GM23248 (cell line): ENCODE results near the gene FARS2. TPM values are rescaled to one million over a fixed set of nuclear protein-coding genes. Genes with fewer than 3 reads are reported as not detected.

ENCODE experiments used
- DNase-seq: peaks from one replicate; pipeline ENCODE4 v3.0.0-alpha.2; 2015
- H2AFZ ChIP-seq: fragments of 200-600 bp; sonication (generic); 2 replicates; pipeline ENCODE4 v1.6.1; 2016; ENCODE audit warnings: antibody characterized with exemption
- H3F3A ChIP-seq: fragments of 200-600 bp; sonication (generic); 2 replicates; pipeline ENCODE4 v1.6.1; 2016; ENCODE audit warnings: mild to moderate bottlenecking, antibody characterized with exemption, mixed run types; ENCODE audit not compliant: insufficient read depth
- H3K27ac ChIP-seq: fragments of 200-600 bp; sonication (generic); 2 replicates; pipeline ENCODE4 v1.5.1; 2016; ENCODE audit warnings: mild to moderate bottlenecking
- H3K27me3 ChIP-seq: fragments of 200-600 bp; sonication (generic); replicated peaks from 2 replicates; pipeline ENCODE4 v1.6.1; 2016; ENCODE audit warnings: mild to moderate bottlenecking; ENCODE audit not compliant: insufficient read depth
- H3K36me3 ChIP-seq: fragments of 200-600 bp; sonication (generic); 2 replicates; pipeline ENCODE4 v1.6.1; 2016; ENCODE audit warnings: low read depth, mild to moderate bottlenecking
- H3K4me1 ChIP-seq: fragments of 200-600 bp; sonication (generic); 2 replicates; pipeline ENCODE4 v1.6.1; 2016; ENCODE audit warnings: mild to moderate bottlenecking; ENCODE audit not compliant: insufficient read depth
- H3K4me2 ChIP-seq: fragments of 200-600 bp; sonication (generic); one replicate; pipeline ENCODE4 v1.6.1; 2016; ENCODE audit warnings: mild to moderate bottlenecking; ENCODE audit not compliant: unreplicated experiment
- H3K4me3 ChIP-seq: fragments of 200-600 bp; sonication (generic); 2 replicates; pipeline ENCODE4 v1.5.1; 2016; ENCODE audit warnings: mild to moderate bottlenecking
- H3K79me2 ChIP-seq: fragments of 200-600 bp; sonication (generic); 2 replicates; pipeline ENCODE4 v1.6.1; 2016; ENCODE audit warnings: mild to moderate bottlenecking; ENCODE audit not compliant: insufficient read depth
- H3K9ac ChIP-seq: fragments of 200-600 bp; sonication (generic); 2 replicates; pipeline ENCODE4 v1.6.1; 2016; ENCODE audit warnings: mild to moderate bottlenecking
- H3K9me2 ChIP-seq: fragments of 200-600 bp; sonication (generic); 2 replicates; pipeline ENCODE4 v1.6.1; 2016; ENCODE audit warnings: mixed run types, mild to moderate bottlenecking, moderate library complexity; ENCODE audit not compliant: insufficient read depth
- H3K9me3 ChIP-seq: fragments of 200-600 bp; sonication (generic); one replicate; pipeline ENCODE4 v1.6.1; 2017; ENCODE audit warnings: low read depth
- H4K20me1 ChIP-seq: fragments of 200-600 bp; sonication (generic); 2 replicates; pipeline ENCODE4 v1.6.0; 2016; ENCODE audit not compliant: insufficient read depth
- EZH2 ChIP-seq: fragments of 200-600 bp; sonication (generic); IDR thresholded peaks from 2 replicates; pipeline ENCODE4 v1.6.1; 2018; ENCODE audit warnings: antibody characterized with exemption, mild to moderate bottlenecking; ENCODE audit not compliant: insufficient read depth, poor library complexity, severe bottlenecking
- EZH2phosphoT487 ChIP-seq: fragments of 200-600 bp; sonication (generic); IDR thresholded peaks from 2 replicates; pipeline ENCODE4 v1.6.1; 2018; ENCODE audit warnings: antibody characterized with exemption, moderate library complexity, mild to moderate bottlenecking, low read depth; ENCODE audit not compliant: insufficient read depth
- WGBS, 2 experiments: methylation state at CpG; one replicate each; pipeline ENCODE4 v1.1.6; 2015 to 2017; ENCODE audit warnings: low lambda C conversion rate in 2 of 2, low coverage in 1 of 2; ENCODE audit errors: missing lambda C conversion rate in 2 of 2; 5-methylcytosine and 5-hydroxymethylcytosine counted together
- in situ Hi-C: fragments of 300-500 bp; cut with MboI; formaldehyde crosslinking; loops from 2 replicates; pipeline ENCODE4 v1.15.0; 2020
- polyA plus RNA-seq: library from polyadenylated mRNA; unstranded; fragments of >200 nt; fragmentation: Nextera tagmentation; extraction: Ambion mirVana; gene quantifications from 2 replicates; pipeline ENCODE4 v1.2.1, GENCODE V29; 2016
- total RNA-seq: library from RNA; depleted of rRNA; stranded (reverse); fragments of >200 nt; shearing (Covaris generic); gene quantifications from 2 replicates; pipeline ENCODE4 v1.2.3, GENCODE V29; 2014

The FARS2 gene
- total and polyA plus RNA-seq, 2 experiments from 2014 or later, result 15.1 to 16.5 TPM

DNA sequence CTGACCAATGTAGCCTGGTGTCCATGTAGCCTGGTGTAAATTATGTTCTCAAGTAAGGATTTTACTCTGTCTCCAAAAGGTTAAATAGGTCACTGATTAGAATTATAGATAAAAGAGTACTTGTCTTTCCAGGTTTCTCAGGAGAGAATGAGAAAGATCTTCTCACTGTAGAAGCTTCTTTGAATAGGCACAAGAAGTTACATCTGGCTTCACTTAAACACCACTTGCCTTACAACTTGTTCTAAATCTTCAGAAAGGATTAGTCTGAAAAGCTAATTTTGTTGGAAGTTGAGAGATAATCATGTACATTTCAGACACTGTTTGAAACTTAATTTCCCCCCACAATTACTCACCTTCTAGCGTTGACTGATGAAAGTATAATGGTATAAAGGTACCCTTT is 275.3 kb downstream of the FARS2 start:
- TF ChIP-seq EZH2phosphoT487 (no peak), EZH2 (no peak)
- DNase-seq, result peak; percentile 6
- Histone ChIP-seq H3K4me1 (peaks cover 34% of the 10 kb centered on the region), H3K4me3 (no peak overlapping the region), H3K9me3 (no peaks in the 10 kb centered on the region), H3K27me3 (no peaks in the 10 kb centered on the region), H3F3A (peaks cover 11% of the 10 kb centered on the region; the same call in 1 of the 2 replicates), H2AFZ (no peak overlapping the region), H3K36me3 (no peaks in the 10 kb centered on the region), H3K9me2 (no peaks in the 10 kb centered on the region), H3K27ac (no peak overlapping the region), H3K79me2 (no peaks in the 10 kb centered on the region), H3K9ac (no peak overlapping the region), H4K20me1 (no peaks in the 10 kb centered on the region), H3K4me2 (no peak overlapping the region)
- 0 to 7% methylated on average over 1 of the region's 1 CpG for WGBS, 2 experiments
- in situ Hi-C loops, result no loop called here

DNA sequence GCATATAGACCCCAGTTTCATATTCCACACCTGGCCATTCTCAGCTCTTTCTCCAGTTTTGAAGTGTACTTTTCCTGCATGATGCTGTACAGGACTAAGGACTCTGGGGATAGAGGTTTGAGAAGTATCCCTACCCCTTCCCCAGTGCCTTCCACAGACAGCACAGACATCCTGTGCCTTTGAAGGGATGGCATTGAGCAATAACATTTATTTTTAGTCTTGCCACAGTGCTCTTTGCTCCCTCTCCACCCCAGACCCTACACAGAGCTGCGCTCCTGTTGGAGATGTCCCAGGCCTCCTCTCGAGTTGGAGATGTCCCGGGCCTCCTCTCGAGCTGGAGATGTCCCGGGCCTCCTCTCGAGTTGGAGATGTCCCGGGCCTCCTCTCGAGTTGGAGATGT is 275.8 kb downstream of the FARS2 start:
- H3K79me2 ChIP-seq, result no peaks in the 10 kb centered on the region
- 81 to 82% methylated on average over 5 to 8 of the region's 8 CpGs for whole genome bisulfite sequencing, 2 experiments
- H4K20me1 ChIP-seq, result no peaks in the 10 kb centered on the region
- TF ChIP-seq EZH2 (no peak), EZH2phosphoT487 (no peak)
- H3K9me3 ChIP-seq, result no peaks in the 10 kb centered on the region
- peaks cover 34% of the 10 kb centered on the region for H3K4me1 ChIP-seq
- H3K36me3 ChIP-seq, result no peaks in the 10 kb centered on the region
- in situ Hi-C loops, result no loop called here
- no peak overlapping the region for H3K4me3 ChIP-seq
- no peak overlapping the region for H2AFZ ChIP-seq
- DNase-seq, result no peak
- H3K27me3 ChIP-seq, result no peaks in the 10 kb centered on the region
- no peak overlapping the region for H3K4me2 ChIP-seq
- H3K9me2 ChIP-seq, result no peaks in the 10 kb centered on the region
- peaks cover 11% of the 10 kb centered on the region; the same call in 1 of the 2 replicates for H3F3A ChIP-seq
- H3K9ac ChIP-seq, result no peak overlapping the region
- H3K27ac ChIP-seq, result no peak overlapping the region

DNA sequence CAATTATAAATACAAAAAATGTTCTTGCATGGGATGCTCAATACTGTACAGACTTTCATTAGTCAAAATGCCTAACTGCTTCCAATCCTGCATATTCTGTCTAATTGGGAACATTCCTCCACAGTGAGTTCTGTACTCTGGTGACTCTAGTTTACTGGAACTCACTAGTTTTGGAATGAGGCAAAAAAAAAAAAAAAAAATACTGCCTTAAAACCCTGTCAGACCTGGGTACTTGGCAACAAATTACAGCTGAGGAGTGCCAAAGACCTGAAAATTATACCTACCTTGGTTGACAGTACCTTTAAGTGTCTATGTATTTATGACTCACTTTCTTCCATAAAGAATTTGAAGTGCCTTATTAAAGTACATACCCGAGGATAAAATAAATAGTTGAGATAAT is 276.7 kb downstream of the FARS2 start:
- Histone ChIP-seq H2AFZ (peak overlapping the region; percentile 57; the same call in 1 of the 2 replicates), H3K9me2 (no peaks in the 10 kb centered on the region), H3K27me3 (no peaks in the 10 kb centered on the region), H3K4me1 (peaks cover 34% of the 10 kb centered on the region), H3K27ac (peak overlapping the region; percentile 61), H3K4me2 (peak overlapping the region; percentile 79), H3K9me3 (no peaks in the 10 kb centered on the region), H3K4me3 (peak overlapping the region; percentile 10; the same call in 1 of the 2 replicates), H4K20me1 (no peaks in the 10 kb centered on the region), H3K79me2 (no peaks in the 10 kb centered on the region), H3F3A (peaks cover 11% of the 10 kb centered on the region; the same call in 1 of the 2 replicates), H3K36me3 (no peaks in the 10 kb centered on the region), H3K9ac (peak overlapping the region; percentile 49; the same call in 1 of the 2 replicates)
- DNase-seq, result peak; percentile 70
- 0 to 9% methylated on average over 1 of the region's 1 CpG for WGBS, 2 experiments
- in situ Hi-C loops, result no loop called here
- TF ChIP-seq EZH2phosphoT487, result no peak
- no peak for TF ChIP-seq EZH2

DNA sequence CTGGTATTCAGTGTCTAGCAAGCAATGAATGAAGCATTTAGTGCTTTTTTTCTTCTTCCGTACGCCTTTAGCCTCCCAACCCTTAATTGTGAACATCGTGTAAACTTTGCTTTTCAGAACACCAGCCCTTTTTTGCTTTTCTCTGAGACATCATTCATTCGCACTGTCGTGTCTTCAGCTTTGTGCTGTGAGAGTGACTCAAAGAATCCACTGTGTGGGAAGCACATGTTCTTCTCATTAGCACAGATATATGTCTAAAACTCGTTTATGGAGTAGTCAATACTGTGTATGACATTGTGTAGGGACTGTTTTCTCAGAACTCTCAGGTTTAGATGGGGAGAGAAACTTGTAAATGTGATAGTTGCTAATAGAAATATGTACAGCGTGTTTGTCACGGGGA is 279.1 kb downstream of the FARS2 start:
- no peak overlapping the region for H3K4me3 ChIP-seq
- H3K79me2 ChIP-seq, result no peaks in the 10 kb centered on the region
- H4K20me1 ChIP-seq, result no peaks in the 10 kb centered on the region
- no peak overlapping the region for H3K4me2 ChIP-seq
- no peaks in the 10 kb centered on the region for H3K9me2 ChIP-seq
- H3K4me1 ChIP-seq, result peaks cover 34% of the 10 kb centered on the region
- DNase-seq, result peak; percentile 72
- H3K36me3 ChIP-seq, result no peaks in the 10 kb centered on the region
- in situ Hi-C loops, result no loop called here
- H3K9ac ChIP-seq, result no peak overlapping the region
- H3K27ac ChIP-seq, result peak overlapping the region; percentile 11; the same call in 1 of the 2 replicates
- H3K9me3 ChIP-seq, result no peaks in the 10 kb centered on the region
- H3K27me3 ChIP-seq, result no peaks in the 10 kb centered on the region
- no peak overlapping the region for H2AFZ ChIP-seq
- peaks cover 11% of the 10 kb centered on the region; the same call in 1 of the 2 replicates for H3F3A ChIP-seq
- TF ChIP-seq EZH2 (no peak), EZH2phosphoT487 (no peak)
- 64 to 69% methylated on average over 8 of the region's 8 CpGs for WGBS, 2 experiments

DNA sequence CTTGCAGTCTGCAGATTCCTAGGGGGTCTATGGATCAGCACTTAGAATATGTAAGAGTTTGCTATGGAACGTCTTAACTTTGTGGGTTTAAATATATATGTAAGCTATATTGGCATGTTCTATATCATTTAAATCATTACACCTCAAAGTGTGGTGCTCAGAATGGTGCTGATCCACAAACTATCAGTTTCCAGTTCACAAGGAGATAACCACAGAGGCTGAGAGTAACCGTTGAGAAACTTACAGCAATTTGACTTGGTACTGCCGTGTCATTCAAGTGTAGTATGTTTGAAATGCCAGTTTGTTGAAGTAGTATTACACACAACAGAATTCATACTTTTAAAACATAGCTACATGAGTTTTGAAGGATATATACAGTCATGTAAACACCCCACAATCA is 279.7 kb downstream of the FARS2 start:
- no peaks in the 10 kb centered on the region for H3K9me3 ChIP-seq
- peaks cover 34% of the 10 kb centered on the region for H3K4me1 ChIP-seq
- H3K79me2 ChIP-seq, result no peaks in the 10 kb centered on the region
- in situ Hi-C loops, result no loop called here
- DNase-seq, result no peak
- no peak overlapping the region for H3K9ac ChIP-seq
- H3K4me3 ChIP-seq, result no peak overlapping the region
- H2AFZ ChIP-seq, result no peak overlapping the region
- peaks cover 11% of the 10 kb centered on the region; the same call in 1 of the 2 replicates for H3F3A ChIP-seq
- 97 to 100% methylated on average over 3 of the region's 3 CpGs for WGBS, 2 experiments
- TF ChIP-seq EZH2phosphoT487, result no peak
- no peak for TF ChIP-seq EZH2
- no peaks in the 10 kb centered on the region for H3K9me2 ChIP-seq
- no peak overlapping the region for H3K4me2 ChIP-seq
- H3K27ac ChIP-seq, result 0 out of 2 replicates have a peak overlapping the region, but pooled peaks have one; percentile 10
- no peaks in the 10 kb centered on the region for H3K27me3 ChIP-seq
- no peaks in the 10 kb centered on the region for H4K20me1 ChIP-seq
- H3K36me3 ChIP-seq, result no peaks in the 10 kb centered on the region
